ENCODE measurements around the gene APMAP.
"Not testable (repeated sequence)": the region's sequence is repeated elsewhere in the genome, so short reads cannot be mapped to it uniquely, and the experiment has no call there.

Gene APMAP

GRCh38 chr20:24950128-24950835 lies 42.3 kb downstream of the APMAP start:
- no peak for DNase-seq

GRCh38 chr20:24949756-24950127 lies 42.8 kb downstream of the APMAP start:
- no peak for DNase-seq

- DNase-seq, result peak in 3 of 4 experiments; percentile 29 to 59 (median 57)
Measured at GRCh38 chr20:24948939-24949679, 43.4 kb downstream of the APMAP start, which contains the start of gene CST7. CST7 (plus strand) TSS chr20:24949269; CDS start chr20:24949506, 237 bp downstream.

GRCh38 chr20:24948396-24948938 lies 44.1 kb downstream of the APMAP start:
- DNase-seq, result not testable (repeated sequence)

GRCh38 chr20:24946376-24946775 lies 46.2 kb downstream of the APMAP start:
- DNase-seq, result not testable (repeated sequence)

- no peak for DNase-seq
Measured at GRCh38 chr20:24943731-24944130, 48.8 kb downstream of the APMAP start.

- no peak for DNase-seq
Measured at GRCh38 chr20:24943196-24943595, 49.4 kb downstream of the APMAP start.

GRCh38 chr20:24942679-24943078 lies 49.9 kb downstream of the APMAP start:
- DNase-seq, result no peak

- DNase-seq, result no peak
Measured at GRCh38 chr20:24939036-24939435, 53.5 kb downstream of the APMAP start.

GRCh38 chr20:24938498-24938897 lies 54.1 kb downstream of the APMAP start:
- no peak for DNase-seq

GRCh38 chr20:24937579-24937978 lies 55.0 kb downstream of the APMAP start:
- DNase-seq, result no peak

GRCh38 chr20:24936526-24937407 lies 55.8 kb downstream of the APMAP start:
- no peak for DNase-seq

- DNase-seq, result no peak
Measured at GRCh38 chr20:24935766-24936525, 56.6 kb downstream of the APMAP start.

GRCh38 chr20:24935140-24935539 lies 57.4 kb downstream of the APMAP start:
- DNase-seq, result no peak

- DNase-seq, result no peak
Measured at GRCh38 chr20:24934716-24935115, 57.8 kb downstream of the APMAP start.

- DNase-seq, result no peak
Measured at GRCh38 chr20:24934101-24934661, 58.4 kb downstream of the APMAP start.

GRCh38 chr20:24933266-24933908 lies 59.2 kb downstream of the APMAP start:
- no peak for DNase-seq

GRCh38 chr20:24931893-24932292 lies 60.7 kb downstream of the APMAP start:
- DNase-seq, result not testable (repeated sequence)

GRCh38 chr20:24930724-24931688 lies 61.5 kb downstream of the APMAP start:
- DNase-seq, result not testable (repeated sequence)
